HCT116 (cell line): ENCODE measurements around the gene TLCD5.

Source experiments
- CEBPB ChIP-seq: IDR thresholded peaks from 2 replicates; pipeline ENCODE4 v1.6.1; 2012; ENCODE audit warnings: low read depth
- EZH2 ChIP-seq: fragments of 200-600 bp; sonication (generic); IDR thresholded peaks from 2 replicates; pipeline ENCODE4 v1.6.1; 2017; ENCODE audit warnings: antibody characterized with exemption, mixed run types
- FOSL1 ChIP-seq: IDR thresholded peaks from 2 replicates; pipeline ENCODE4 v1.6.1; 2012; ENCODE audit warnings: low read depth
- POLR2A ChIP-seq: IDR thresholded peaks from 2 replicates; pipeline ENCODE4 v1.7.0; 2011; ENCODE audit warnings: borderline replicate concordance; ENCODE audit not compliant: insufficient read depth, insufficient read length; ENCODE audit errors: extremely low read depth
- TF ChIP-seq, protein P1 (sequence below), 3 experiments: fragments of 200-600 bp in 1 of 3; sonication (generic) in 1 of 3; IDR thresholded peaks in 2 of 3; conservative IDR thresholded peaks in 1 of 3; 2 replicates each; pipeline ENCODE4 v1.5.1; 2012 to 2017; ENCODE audit warnings: low read depth in 2 of 3, low read length in 2 of 3, antibody characterized with exemption in 1 of 3, borderline replicate concordance in 1 of 3, control low read depth in 1 of 3, mild to moderate bottlenecking in 1 of 3, mixed read lengths in 1 of 3, mixed run types in 1 of 3, moderate library complexity in 1 of 3; ENCODE audit not compliant: insufficient read depth in 1 of 3
- TF ChIP-seq, protein P2 (sequence below): IDR thresholded peaks from 2 replicates; pipeline ENCODE4 v1.6.1; 2011; ENCODE audit warnings: mild to moderate bottlenecking, low read length, moderate library complexity; ENCODE audit not compliant: insufficient replicate concordance; ENCODE audit errors: extremely low read depth
- TF ChIP-seq, protein P3 (sequence below): IDR thresholded peaks from 2 replicates; pipeline ENCODE4 v1.6.1; 2012; ENCODE audit warnings: low read depth
- TF ChIP-seq, protein P4 (sequence below): IDR thresholded peaks from 2 replicates; pipeline ENCODE4 v1.6.1; 2012
- TF ChIP-seq, protein P5 (sequence below): IDR thresholded peaks from 2 replicates; pipeline ENCODE4 v1.6.1; 2012

DNA sequence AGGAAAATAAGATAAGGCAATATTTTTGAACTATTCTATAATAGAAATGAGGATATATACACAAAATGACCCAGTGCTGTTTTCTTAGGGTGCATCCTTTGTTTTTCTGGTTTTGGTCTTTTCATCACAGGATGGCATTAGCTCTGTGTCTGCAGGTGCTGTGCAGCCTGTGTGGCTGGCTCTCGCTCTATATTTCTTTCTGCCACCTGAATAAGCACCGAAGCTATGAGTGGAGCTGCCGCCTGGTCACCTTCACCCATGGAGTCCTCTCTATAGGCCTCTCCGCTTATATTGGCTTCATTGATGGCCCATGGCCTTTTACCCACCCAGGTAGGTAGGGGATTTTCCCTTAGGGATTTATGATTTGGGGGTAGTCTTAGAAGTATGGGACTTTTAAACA lies 2.2 kb downstream of the TLCD5 start:
- TF ChIP-seq, protein P1, sequence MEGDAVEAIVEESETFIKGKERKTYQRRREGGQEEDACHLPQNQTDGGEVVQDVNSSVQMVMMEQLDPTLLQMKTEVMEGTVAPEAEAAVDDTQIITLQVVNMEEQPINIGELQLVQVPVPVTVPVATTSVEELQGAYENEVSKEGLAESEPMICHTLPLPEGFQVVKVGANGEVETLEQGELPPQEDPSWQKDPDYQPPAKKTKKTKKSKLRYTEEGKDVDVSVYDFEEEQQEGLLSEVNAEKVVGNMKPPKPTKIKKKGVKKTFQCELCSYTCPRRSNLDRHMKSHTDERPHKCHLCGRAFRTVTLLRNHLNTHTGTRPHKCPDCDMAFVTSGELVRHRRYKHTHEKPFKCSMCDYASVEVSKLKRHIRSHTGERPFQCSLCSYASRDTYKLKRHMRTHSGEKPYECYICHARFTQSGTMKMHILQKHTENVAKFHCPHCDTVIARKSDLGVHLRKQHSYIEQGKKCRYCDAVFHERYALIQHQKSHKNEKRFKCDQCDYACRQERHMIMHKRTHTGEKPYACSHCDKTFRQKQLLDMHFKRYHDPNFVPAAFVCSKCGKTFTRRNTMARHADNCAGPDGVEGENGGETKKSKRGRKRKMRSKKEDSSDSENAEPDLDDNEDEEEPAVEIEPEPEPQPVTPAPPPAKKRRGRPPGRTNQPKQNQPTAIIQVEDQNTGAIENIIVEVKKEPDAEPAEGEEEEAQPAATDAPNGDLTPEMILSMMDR (IDR thresholded peaks at IDR 0.05 in 2 of 3, conservative IDR thresholded peaks at IDR 0.05 in 1 of 3; ENCODE audit: borderline replicate concordance in 1 of 3, insufficient read depth in 1 of 3, low read depth in 2 of 3, low read length in 2 of 3): no peak
- TF ChIP-seq POLR2A: no peak
- TF ChIP-seq, protein P2, sequence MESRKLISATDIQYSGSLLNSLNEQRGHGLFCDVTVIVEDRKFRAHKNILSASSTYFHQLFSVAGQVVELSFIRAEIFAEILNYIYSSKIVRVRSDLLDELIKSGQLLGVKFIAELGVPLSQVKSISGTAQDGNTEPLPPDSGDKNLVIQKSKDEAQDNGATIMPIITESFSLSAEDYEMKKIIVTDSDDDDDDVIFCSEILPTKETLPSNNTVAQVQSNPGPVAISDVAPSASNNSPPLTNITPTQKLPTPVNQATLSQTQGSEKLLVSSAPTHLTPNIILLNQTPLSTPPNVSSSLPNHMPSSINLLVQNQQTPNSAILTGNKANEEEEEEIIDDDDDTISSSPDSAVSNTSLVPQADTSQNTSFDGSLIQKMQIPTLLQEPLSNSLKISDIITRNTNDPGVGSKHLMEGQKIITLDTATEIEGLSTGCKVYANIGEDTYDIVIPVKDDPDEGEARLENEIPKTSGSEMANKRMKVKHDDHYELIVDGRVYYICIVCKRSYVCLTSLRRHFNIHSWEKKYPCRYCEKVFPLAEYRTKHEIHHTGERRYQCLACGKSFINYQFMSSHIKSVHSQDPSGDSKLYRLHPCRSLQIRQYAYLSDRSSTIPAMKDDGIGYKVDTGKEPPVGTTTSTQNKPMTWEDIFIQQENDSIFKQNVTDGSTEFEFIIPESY: no peak
- TF ChIP-seq, protein P3, sequence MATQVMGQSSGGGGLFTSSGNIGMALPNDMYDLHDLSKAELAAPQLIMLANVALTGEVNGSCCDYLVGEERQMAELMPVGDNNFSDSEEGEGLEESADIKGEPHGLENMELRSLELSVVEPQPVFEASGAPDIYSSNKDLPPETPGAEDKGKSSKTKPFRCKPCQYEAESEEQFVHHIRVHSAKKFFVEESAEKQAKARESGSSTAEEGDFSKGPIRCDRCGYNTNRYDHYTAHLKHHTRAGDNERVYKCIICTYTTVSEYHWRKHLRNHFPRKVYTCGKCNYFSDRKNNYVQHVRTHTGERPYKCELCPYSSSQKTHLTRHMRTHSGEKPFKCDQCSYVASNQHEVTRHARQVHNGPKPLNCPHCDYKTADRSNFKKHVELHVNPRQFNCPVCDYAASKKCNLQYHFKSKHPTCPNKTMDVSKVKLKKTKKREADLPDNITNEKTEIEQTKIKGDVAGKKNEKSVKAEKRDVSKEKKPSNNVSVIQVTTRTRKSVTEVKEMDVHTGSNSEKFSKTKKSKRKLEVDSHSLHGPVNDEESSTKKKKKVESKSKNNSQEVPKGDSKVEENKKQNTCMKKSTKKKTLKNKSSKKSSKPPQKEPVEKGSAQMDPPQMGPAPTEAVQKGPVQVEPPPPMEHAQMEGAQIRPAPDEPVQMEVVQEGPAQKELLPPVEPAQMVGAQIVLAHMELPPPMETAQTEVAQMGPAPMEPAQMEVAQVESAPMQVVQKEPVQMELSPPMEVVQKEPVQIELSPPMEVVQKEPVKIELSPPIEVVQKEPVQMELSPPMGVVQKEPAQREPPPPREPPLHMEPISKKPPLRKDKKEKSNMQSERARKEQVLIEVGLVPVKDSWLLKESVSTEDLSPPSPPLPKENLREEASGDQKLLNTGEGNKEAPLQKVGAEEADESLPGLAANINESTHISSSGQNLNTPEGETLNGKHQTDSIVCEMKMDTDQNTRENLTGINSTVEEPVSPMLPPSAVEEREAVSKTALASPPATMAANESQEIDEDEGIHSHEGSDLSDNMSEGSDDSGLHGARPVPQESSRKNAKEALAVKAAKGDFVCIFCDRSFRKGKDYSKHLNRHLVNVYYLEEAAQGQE: no peak
- TF ChIP-seq, protein P4, sequence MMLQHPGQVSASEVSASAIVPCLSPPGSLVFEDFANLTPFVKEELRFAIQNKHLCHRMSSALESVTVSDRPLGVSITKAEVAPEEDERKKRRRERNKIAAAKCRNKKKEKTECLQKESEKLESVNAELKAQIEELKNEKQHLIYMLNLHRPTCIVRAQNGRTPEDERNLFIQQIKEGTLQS: no peak
- no peak for TF ChIP-seq CEBPB
- no peak for TF ChIP-seq FOSL1
- TF ChIP-seq, protein P5, sequence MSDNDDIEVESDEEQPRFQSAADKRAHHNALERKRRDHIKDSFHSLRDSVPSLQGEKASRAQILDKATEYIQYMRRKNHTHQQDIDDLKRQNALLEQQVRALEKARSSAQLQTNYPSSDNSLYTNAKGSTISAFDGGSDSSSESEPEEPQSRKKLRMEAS: no peak
- no peak for TF ChIP-seq EZH2
